CD14-positive monocyte (primary cell): Measurements from ENCODE around the gene INPP4A. TPM values are rescaled to one million over a fixed set of nuclear protein-coding genes. Genes with fewer than 3 reads are reported as not detected.
A peak's percentile ranks its signal among the peaks of the same experiment; 100 is the strongest.

Experiments used
- DNase-seq, 3 donors: peaks; one replicate each; pipeline ENCODE4 v3.0.0-alpha.2; 2011 to 2022
- H2AFZ ChIP-seq: 2 replicates; pipeline ENCODE4 v1.6.0; 2012; ENCODE audit warnings: mild to moderate bottlenecking, low read depth, low read length, inconsistent platforms; ENCODE audit not compliant: insufficient read depth, poor library complexity, severe bottlenecking
- H3K27ac ChIP-seq, 2 donors: 1 replicate in 1 of 2; 2 replicates in 1 of 2; pipeline ENCODE4 v1.5.1; 2012 to 2013; ENCODE audit warnings: low read length in 2 of 2, control low read depth in 1 of 2, inconsistent platforms in 1 of 2, low read depth in 1 of 2, mild to moderate bottlenecking in 1 of 2
- H3K27me3 ChIP-seq, 2 donors: one replicate each; pipeline versions ENCODE4 v1.6.0 to v1.6.1; 2011 to 2013; ENCODE audit warnings: low read length in 2 of 2; ENCODE audit not compliant: control insufficient read depth in 2 of 2, insufficient read depth in 2 of 2
- H3K36me3 ChIP-seq, 2 donors: replicated peaks in 1 of 2; 1 replicate in 1 of 2; 2 replicates in 1 of 2; pipeline versions ENCODE4 v1.5.1 to v1.6.1; 2012 to 2013; ENCODE audit warnings: low read length in 2 of 2, control low read depth in 1 of 2, inconsistent platforms in 1 of 2, mild to moderate bottlenecking in 1 of 2; ENCODE audit not compliant: insufficient read depth in 2 of 2, control insufficient read depth in 1 of 2
- H3K4me1 ChIP-seq, 2 donors: 1 replicate in 1 of 2; 2 replicates in 1 of 2; pipeline versions ENCODE4 v1.5.1 to v1.6.1; 2012 to 2013; ENCODE audit warnings: low read length in 2 of 2, control low read depth in 1 of 2, inconsistent platforms in 1 of 2, mild to moderate bottlenecking in 1 of 2, moderate library complexity in 1 of 2; ENCODE audit not compliant: insufficient read depth in 2 of 2, control insufficient read depth in 1 of 2
- H3K4me2 ChIP-seq: replicated peaks from 2 replicates; pipeline ENCODE3; 2012; ENCODE audit warnings: low read length, moderate library complexity, mild to moderate bottlenecking; ENCODE audit not compliant: poor library complexity, severe bottlenecking; ENCODE audit errors: extremely low read depth
- H3K4me3 ChIP-seq, 3 experiments: fragments of 200-600 bp in 1 of 3; sonication (generic) in 1 of 3; replicated peaks in 1 of 3; 1 replicate in 2 of 3; 2 replicates in 1 of 3; pipeline ENCODE4 v1.5.1; 2011 to 2013; ENCODE audit warnings: low read length in 3 of 3, mild to moderate bottlenecking in 3 of 3, control low read depth in 2 of 3, low read depth in 2 of 3, inconsistent platforms in 1 of 3, moderate library complexity in 1 of 3
- H3K79me2 ChIP-seq: 2 replicates; pipeline ENCODE4 v1.6.0; 2012; ENCODE audit warnings: mild to moderate bottlenecking, control low read depth, inconsistent platforms, low read length, moderate library complexity; ENCODE audit not compliant: insufficient read depth
- H3K9ac ChIP-seq: 2 replicates; pipeline ENCODE4 v1.6.0; 2017; ENCODE audit warnings: low read length, mild to moderate bottlenecking; ENCODE audit not compliant: insufficient read depth, poor library complexity, severe bottlenecking
- H3K9me3 ChIP-seq, 2 donors: replicated peaks in 1 of 2; 1 replicate in 1 of 2; 2 replicates in 1 of 2; pipeline versions ENCODE4 v1.5.1 to v1.6.1; 2012 to 2013; ENCODE audit warnings: low read length in 2 of 2, control low read depth in 1 of 2; ENCODE audit not compliant: control insufficient read depth in 1 of 2, insufficient read depth in 1 of 2
- H4K20me1 ChIP-seq: 2 replicates; pipeline ENCODE4 v1.6.0; 2012; ENCODE audit warnings: mild to moderate bottlenecking, low read length, control low read depth, moderate library complexity; ENCODE audit not compliant: insufficient read depth
- H3K27ac Mint-ChIP-seq, 7 donors: one replicate each; pipeline ENCODE4 v1.8.0; 2020; ENCODE audit warnings: mild to moderate bottlenecking in 7 of 7, mixed read lengths in 7 of 7, moderate library complexity in 6 of 7, inconsistent platforms in 2 of 7
- H3K27me3 Mint-ChIP-seq, 3 donors: one replicate each; pipeline ENCODE4 v1.8.0; 2021 to 2022; ENCODE audit warnings: low read depth in 3 of 3, mild to moderate bottlenecking in 3 of 3, mixed read lengths in 3 of 3, moderate library complexity in 3 of 3, inconsistent platforms in 1 of 3
- H3K36me3 Mint-ChIP-seq, 2 donors: one replicate each; pipeline ENCODE4 v1.8.0; 2020; ENCODE audit warnings: mixed read lengths in 2 of 2, inconsistent platforms in 1 of 2, mild to moderate bottlenecking in 1 of 2
- H3K4me1 Mint-ChIP-seq: one replicate; pipeline ENCODE4 v1.8.0; 2020; ENCODE audit warnings: mild to moderate bottlenecking, mixed read lengths
- H3K4me3 Mint-ChIP-seq, 2 donors: one replicate each; pipeline ENCODE4 v1.8.0; 2020; ENCODE audit warnings: mild to moderate bottlenecking in 2 of 2, mixed read lengths in 2 of 2, moderate library complexity in 1 of 2
- H3K9me3 Mint-ChIP-seq, 7 donors: one replicate each; pipeline ENCODE4 v1.8.0; 2020 to 2022; ENCODE audit warnings: mixed read lengths in 7 of 7, mild to moderate bottlenecking in 6 of 7, moderate library complexity in 6 of 7, inconsistent platforms in 2 of 7
- CTCF ChIP-seq: fragments of 200-600 bp; IDR thresholded peaks from one replicate; pipeline ENCODE4 v1.8.0; 2022; ENCODE audit warnings: antibody characterized with exemption, mild to moderate bottlenecking
- WGBS: methylation state at CpG from one replicate; pipeline ENCODE4 v1.1.5; 2013; ENCODE audit warnings: missing lambda C conversion rate; ENCODE audit not compliant: insufficient coverage; 5-methylcytosine and 5-hydroxymethylcytosine counted together
- intact Hi-C, 2 donors: fragments of 100-400 bp; cut with micrococcal nuclease; formaldehyde crosslinking; loops; one replicate each; pipeline versions ENCODE4 v1.15.0 to v1.15.1; 2023
- polyA plus RNA-seq, 3 donors: library from polyadenylated mRNA; depleted of rRNA in 1 of 3; unstranded in 2 of 3; stranded (reverse) in 1 of 3; fragments of 300-500 nt in 2 of 3; fragments of >200 nt in 1 of 3; fragmentation: Illumina TruSeq in 2 of 3; gene quantifications; 1 replicate in 2 of 3; 2 replicates in 1 of 3; pipeline ENCODE4 v1.2.3, GENCODE V29; 2012 to 2021

Gene INPP4A
- polyA plus RNA-seq, 3 donors = 13.7 to 52.4 (median 20.7) TPM

DNA sequence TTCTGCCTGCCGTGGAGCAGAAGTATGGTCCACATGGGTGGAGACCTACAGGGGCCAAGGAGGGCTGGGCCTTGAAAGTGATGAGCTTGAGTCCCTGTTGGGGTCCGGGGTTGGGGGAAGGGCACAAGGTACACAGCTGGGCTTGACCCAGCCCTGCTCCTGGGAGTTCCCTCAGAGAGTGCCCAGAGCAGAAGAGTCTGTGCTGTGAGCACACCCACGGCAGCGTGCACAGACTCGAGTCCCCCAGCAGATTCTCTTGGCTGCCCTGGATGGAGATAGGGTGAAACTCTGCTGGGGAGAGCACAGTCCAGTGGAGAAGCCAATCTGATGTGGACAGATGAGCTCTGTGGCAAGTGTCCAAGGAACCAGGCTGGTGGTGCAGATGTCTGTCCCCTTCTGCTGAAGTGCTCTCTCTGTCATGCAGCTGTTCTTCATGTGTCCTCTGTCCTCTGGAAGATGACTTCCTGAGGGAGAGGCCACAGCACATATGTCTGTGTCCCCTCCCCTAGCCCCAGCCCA, 27.5 kb downstream of the INPP4A start:
- Histone ChIP-seq H3K4me1 (peaks cover 53 to 74% of the 10 kb centered on the region in 2 donors), H3K4me3 (no peak overlapping the region), H4K20me1 (peaks cover 63% of the 10 kb centered on the region), H3K36me3 (peaks cover 0 to 5% of the 10 kb centered on the region in 2 donors), H3K9ac (no peak overlapping the region), H3K27me3 (no peaks in the 10 kb centered on the region), H3K79me2 (peaks cover 98% of the 10 kb centered on the region), H2AFZ (no peak overlapping the region), H3K4me2 (no peak overlapping the region), H3K27ac (peak overlapping the region in 1 of 2 donors; percentile 32), H3K9me3 (no peaks in the 10 kb centered on the region)
- intact Hi-C loops = loop anchor here in 1 of 2 donors (5.0 kb wide), 1 partner anchor 35 kb away; no protein-coding TSS in a partner anchor
- H3K9me3 Mint-ChIP-seq = no peaks in the 10 kb centered on the region
- H3K4me3 Mint-ChIP-seq = no peak overlapping the region
- peaks cover 27% of the 10 kb centered on the region in 2 donors for H3K36me3 Mint-ChIP-seq
- TF ChIP-seq CTCF = no peak
- no peaks in the 10 kb centered on the region for H3K27me3 Mint-ChIP-seq
- H3K27ac Mint-ChIP-seq = peak overlapping the region in 5 of 7 donors; percentile 11 to 77 (median 48)
- 82% methylated on average over 4 of the region's 5 CpGs for WGBS
- H3K4me1 Mint-ChIP-seq = peaks cover 86% of the 10 kb centered on the region
- no peak for DNase-seq

DNA sequence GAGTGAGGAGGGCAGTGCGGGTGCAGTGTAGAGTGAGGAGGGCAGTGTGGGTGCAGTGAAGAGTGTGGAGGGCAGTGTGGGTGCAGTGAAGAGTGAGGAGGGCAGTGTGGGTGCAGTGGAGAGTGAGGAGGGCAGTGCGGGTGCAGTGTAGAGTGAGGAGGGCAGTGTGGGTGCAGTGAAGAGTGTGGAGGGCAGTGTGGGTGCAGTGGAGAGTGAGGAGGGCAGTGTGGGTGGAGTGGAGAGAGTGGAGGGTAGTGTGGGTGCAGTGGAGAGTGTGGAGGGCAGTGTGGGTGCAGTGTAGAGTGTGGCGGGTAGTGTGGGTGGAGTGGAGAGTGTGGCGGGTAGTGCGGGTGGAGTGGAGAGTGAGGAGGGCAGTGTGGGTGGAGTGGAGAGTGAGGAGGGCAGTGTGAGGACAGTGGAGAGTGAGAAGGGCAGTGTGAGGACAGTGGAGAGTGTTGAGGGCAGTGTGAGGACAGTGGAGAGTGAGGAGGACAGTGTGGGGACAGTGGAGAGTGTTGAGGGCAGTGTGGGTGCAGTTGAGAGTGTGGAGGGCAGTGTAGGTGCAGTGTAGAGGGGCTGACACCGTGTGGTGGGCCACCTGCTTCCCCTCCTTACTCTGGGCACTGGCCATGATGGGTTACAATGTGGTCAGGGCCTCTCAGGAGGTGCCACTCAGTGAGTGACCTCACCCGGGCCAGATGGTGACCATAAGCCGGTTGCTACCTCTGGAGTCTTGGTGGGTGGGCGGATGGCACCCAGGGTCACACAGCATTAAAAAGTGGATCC, 28.5 kb downstream of the INPP4A start:
- H2AFZ ChIP-seq = no peak overlapping the region
- intact Hi-C loops = loop anchor here in 1 of 2 donors (5.0 kb wide), 1 partner anchor 36 kb away; no protein-coding TSS in a partner anchor
- H3K27ac ChIP-seq = peak overlapping the region in 1 of 2 donors; percentile 56
- Mint-ChIP-seq H3K4me1 (peaks cover 88% of the 10 kb centered on the region), H3K36me3 (peaks cover 31 to 33% of the 10 kb centered on the region in 2 donors), H3K4me3 (peak overlapping the region in 1 of 2 donors; percentile 24), H3K27ac (peak overlapping the region in 5 of 7 donors; percentile 14 to 88 (median 26)), H3K9me3 (no peaks in the 10 kb centered on the region), H3K27me3 (no peaks in the 10 kb centered on the region)
- H3K4me2 ChIP-seq = no peak overlapping the region
- no peak overlapping the region for H3K9ac ChIP-seq
- WGBS = 94% methylated on average over 5 of the region's 9 CpGs
- H3K4me3 ChIP-seq = no peak overlapping the region
- H3K9me3 ChIP-seq = no peaks in the 10 kb centered on the region
- H3K36me3 ChIP-seq = peaks cover 0 to 11% of the 10 kb centered on the region in 2 donors
- H4K20me1 ChIP-seq = peaks cover 73% of the 10 kb centered on the region
- no peak for DNase-seq
- peaks cover 56 to 74% of the 10 kb centered on the region in 2 donors for H3K4me1 ChIP-seq
- no peaks in the 10 kb centered on the region for H3K27me3 ChIP-seq
- peaks cover 98% of the 10 kb centered on the region for H3K79me2 ChIP-seq
- no peak for TF ChIP-seq CTCF
